K562 (cell line): ENCODE results near the gene MT4. TPM values are rescaled to one million over a fixed set of nuclear protein-coding genes. Genes with fewer than 3 reads are reported as not detected.
A peak's percentile ranks its signal among the peaks of the same experiment; 100 is the strongest.

Source experiments
- ATAC-seq: fragments of 200-7000 bp; cut with Tn5 transposase; 3 replicates; pipeline ENCODE4 v1.9.1; 2020; ENCODE audit warnings: moderate library complexity
- BruUV-seq: library from RNA; stranded (reverse); fragments of 400-500 nt; replicated peaks from 2 replicates; lab custom pipeline; 2021; lab: Mats Ljungman, UMichigan
- CTCF ChIA-PET: fragments of 300-600 bp; formaldehyde crosslinking; extraction: SDS; loops from one replicate; lab custom pipeline; 2021; ENCODE audit warnings: low intra/inter-chr PET ratio; lab: Yijun Ruan, JAX
- POLR2A ChIA-PET: fragments of 300-600, 350-650 bp; sonication (Branson Sonifier 250); formaldehyde crosslinking; extraction: SDS; loops from one replicate; lab custom pipeline; 2021; ENCODE audit warnings: antibody characterized with exemption, inconsistent platforms; lab: Yijun Ruan, JAX
- DNase-seq, 4 experiments: peaks; one replicate each; pipeline versions ENCODE4 v3.0.0 to v3.0.0-alpha.2; 2011 to 2018; ENCODE audit warnings: low spot score in 3 of 4, mixed read lengths in 3 of 4; ENCODE audit errors: extremely low read depth in 1 of 4
- FAIRE-seq: peaks from 2 replicates; lab custom pipeline; 2011; peaks lifted over from hg19 to GRCh38; lab: Jason Lieb, UNC
- H2AFZ ChIP-seq: 2 replicates; pipeline ENCODE4 v1.6.0; 2011; ENCODE audit warnings: low read depth, low read length, control low read depth, inconsistent platforms
- H3K27ac ChIP-seq: fragments of 200-600 bp; 3 replicates; pipeline ENCODE4 v1.8.0; 2011; ENCODE audit warnings: low read depth, mild to moderate bottlenecking, control low read depth, inconsistent platforms, low read length, moderate library complexity, mixed read lengths; ENCODE audit errors: extremely low read depth
- H3K27me3 ChIP-seq, 2 experiments: fragments of 300-600 bp in 1 of 2; 2 replicates in 1 of 2; 3 replicates in 1 of 2; pipeline versions ENCODE4 v1.6.0 to v1.8.0; 2011; ENCODE audit warnings: inconsistent platforms in 2 of 2, low read length in 2 of 2, mild to moderate bottlenecking in 1 of 2, mixed read lengths in 1 of 2, moderate library complexity in 1 of 2; ENCODE audit not compliant: control insufficient read depth in 2 of 2, insufficient read depth in 2 of 2
- H3K36me3 ChIP-seq: fragments of 300-600 bp; 3 replicates; pipeline ENCODE4 v1.8.0; 2011; ENCODE audit warnings: mild to moderate bottlenecking, low read length, inconsistent platforms; ENCODE audit not compliant: control insufficient read depth, insufficient read depth
- H3K4me1 ChIP-seq, 2 experiments: fragments of 200-600 bp in 1 of 2; replicated peaks in 1 of 2; 2 replicates in 1 of 2; 3 replicates in 1 of 2; pipeline versions ENCODE4 v1.5.1 to v1.8.0; 2011; ENCODE audit warnings: inconsistent platforms in 2 of 2, low read length in 2 of 2, mild to moderate bottlenecking in 1 of 2, mixed read lengths in 1 of 2, moderate library complexity in 1 of 2; ENCODE audit not compliant: control insufficient read depth in 2 of 2, insufficient read depth in 2 of 2
- H3K4me2 ChIP-seq: 2 replicates; pipeline ENCODE4 v1.6.1; 2011; ENCODE audit warnings: low read length, control low read depth, inconsistent platforms, mixed read lengths; ENCODE audit not compliant: insufficient read depth
- H3K4me3 ChIP-seq: fragments of 200-600 bp; sonication (generic), shearing (Covaris generic); 2 replicates; pipeline ENCODE4 v1.5.1; 2016; ENCODE audit warnings: control low read depth, inconsistent platforms
- H3K79me2 ChIP-seq: fragments of 200-600 bp; 3 replicates; pipeline ENCODE4 v1.8.0; 2011; ENCODE audit warnings: low read length, inconsistent platforms; ENCODE audit not compliant: control insufficient read depth, insufficient read depth
- H3K9ac ChIP-seq, 2 experiments: 2 replicates each; pipeline versions ENCODE4 v1.6.0 to v1.6.1; 2011; ENCODE audit warnings: low read depth in 2 of 2, low read length in 2 of 2, control low read depth in 1 of 2, inconsistent platforms in 1 of 2, mild to moderate bottlenecking in 1 of 2, mixed read lengths in 1 of 2; ENCODE audit not compliant: insufficient read depth in 1 of 2
- H3K9me1 ChIP-seq: one replicate; pipeline ENCODE4 v1.6.0; 2011; ENCODE audit warnings: inconsistent platforms, mild to moderate bottlenecking, low read length, moderate library complexity; ENCODE audit not compliant: control insufficient read depth, insufficient read depth
- H3K9me3 ChIP-seq: replicated peaks from 2 replicates; pipeline ENCODE4 v1.5.1; 2011; ENCODE audit warnings: low read depth, low read length, inconsistent platforms; ENCODE audit not compliant: control insufficient read depth, insufficient read depth
- H4K20me1 ChIP-seq: replicated peaks from 2 replicates; pipeline ENCODE4 v1.6.1; 2011; ENCODE audit warnings: low read length, inconsistent platforms, mixed read lengths; ENCODE audit not compliant: control insufficient read depth, insufficient read depth
- RBM25 ChIP-seq: fragments of 200-400 bp; formaldehyde crosslinking; IDR thresholded peaks from 2 replicates; pipeline ENCODE4 v1.6.1; 2018; ENCODE audit warnings: low read length, low read depth, moderate library complexity; ENCODE audit not compliant: severe bottlenecking
- ZFP36 ChIP-seq: fragments of 150-350 bp; IDR thresholded peaks from 2 replicates; pipeline ENCODE4 v1.6.1; 2018; ENCODE audit warnings: low read length, low read depth; ENCODE audit not compliant: partially characterized antibody
- WGBS: fragments of 100-300 bp; shearing (Covaris generic); methylation state at CpG from one replicate; pipeline ENCODE4 v1.1.6; 2016; ENCODE audit warnings: low coverage, mixed read lengths; ENCODE audit not compliant: insufficient coverage; ENCODE audit errors: missing lambda C conversion rate; 5-methylcytosine and 5-hydroxymethylcytosine counted together
- in situ Hi-C: fragments of 300-500 bp; cut with MboI; formaldehyde crosslinking; loops from 4 replicates; pipeline ENCODE4 v1.15.0; 2018; ENCODE audit warnings: inconsistent platforms, mixed read lengths
- intact Hi-C: fragments of 100-400 bp; cut with micrococcal nuclease; formaldehyde crosslinking; loops from 2 replicates; pipeline ENCODE4 v1.14.2; 2022
- polyA plus RNA-seq, 8 experiments: library from polyadenylated mRNA; depleted of rRNA in 4 of 8; stranded (reverse) in 5 of 8; unstranded in 3 of 8; fragments of >200 nt; fragmentation: Nextera tagmentation in 2 of 8; fragmentation: Illumina TruSeq in 1 of 8; extraction: Ambion mirVana in 2 of 8; extraction: Trizol in 1 of 8; gene quantifications; 2 replicates each; pipeline versions ENCODE4 v1.2.1 to v1.2.3, GENCODE V29; 2011 to 2014; ENCODE audit warnings: inconsistent platforms in 1 of 8, missing spikeins in 1 of 8
- total RNA-seq, 7 experiments: library from RNA; depleted of rRNA in 6 of 7; stranded (reverse); fragments of >200 nt in 6 of 7; fragmentation: Illumina TruSeq in 2 of 7; extraction: Trizol in 2 of 7; gene quantifications; 2 replicates each; pipeline versions ENCODE4 v1.2.1 to v1.2.3, GENCODE V29; 2011 to 2021; ENCODE audit warnings: low replicate concordance in 1 of 7
- TF ChIP-seq, protein P1 (sequence below): IDR thresholded peaks from 2 replicates; pipeline ENCODE4 v1.6.1; 2014; ENCODE audit warnings: antibody characterized with exemption

The MT4 gene
- total and polyA plus RNA-seq, 9 of the 15 experiments (the other 6 are each of a cell fraction or from before 2014, with no cell fraction given): not detected

DNA sequence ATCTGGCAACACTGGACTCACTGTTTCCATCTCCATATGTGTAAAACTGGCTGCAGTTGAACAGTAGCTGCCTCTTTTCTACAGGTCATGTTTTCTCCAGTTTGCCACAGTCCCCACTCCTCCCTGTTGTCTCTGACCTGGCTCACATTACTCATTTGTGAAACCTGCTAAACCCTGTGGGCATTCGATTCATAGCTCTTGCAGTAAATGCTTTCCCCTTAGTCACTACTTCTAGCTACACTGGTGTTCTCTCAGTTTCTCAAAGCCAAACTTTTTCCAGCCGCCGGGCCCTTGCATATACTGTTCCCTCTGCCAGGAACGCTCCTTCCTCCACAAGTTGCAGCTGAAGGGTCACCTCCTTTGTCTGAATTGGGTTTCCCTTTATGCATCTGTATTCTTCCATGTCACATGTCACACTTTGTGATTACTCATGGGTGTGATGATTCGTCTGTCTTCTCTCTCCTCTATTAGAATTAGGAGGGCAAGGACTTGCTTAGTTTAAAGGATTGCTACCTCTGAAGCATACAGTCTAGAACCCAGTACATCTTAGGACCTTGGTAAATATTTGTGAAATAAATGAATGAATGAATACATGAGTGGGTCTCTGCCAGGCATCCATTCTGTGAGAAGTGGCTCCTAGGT lies 15.0 kb upstream of the MT4 start:
- peaks cover 4% of the 10 kb centered on the region for H3K9me1 ChIP-seq
- WGBS: 3% methylated on average over 5 of the region's 5 CpGs
- in situ Hi-C loops (no loop called here), intact Hi-C loops (no loop called here)
- H3K4me1 ChIP-seq: peaks cover 0 to 14% of the 10 kb centered on the region in 2 experiments; a peak in 2 of 5 replicates
- H3K4me3 ChIP-seq: no peak overlapping the region
- H3K36me3 ChIP-seq: no peaks in the 10 kb centered on the region
- peaks cover 5% of the 10 kb centered on the region; the same call in 1 of the 2 replicates for H4K20me1 ChIP-seq
- TF ChIP-seq RBM25 (peak; percentile 35), ZFP36 (peak; percentile 38)
- TF ChIP-seq, protein P1, sequence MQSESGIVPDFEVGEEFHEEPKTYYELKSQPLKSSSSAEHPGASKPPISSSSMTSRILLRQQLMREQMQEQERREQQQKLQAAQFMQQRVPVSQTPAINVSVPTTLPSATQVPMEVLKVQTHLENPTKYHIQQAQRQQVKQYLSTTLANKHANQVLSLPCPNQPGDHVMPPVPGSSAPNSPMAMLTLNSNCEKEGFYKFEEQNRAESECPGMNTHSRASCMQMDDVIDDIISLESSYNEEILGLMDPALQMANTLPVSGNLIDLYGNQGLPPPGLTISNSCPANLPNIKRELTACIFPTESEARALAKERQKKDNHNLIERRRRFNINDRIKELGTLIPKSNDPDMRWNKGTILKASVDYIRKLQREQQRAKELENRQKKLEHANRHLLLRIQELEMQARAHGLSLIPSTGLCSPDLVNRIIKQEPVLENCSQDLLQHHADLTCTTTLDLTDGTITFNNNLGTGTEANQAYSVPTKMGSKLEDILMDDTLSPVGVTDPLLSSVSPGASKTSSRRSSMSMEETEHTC: no peak
- no peak for DNase-seq
- CTCF ChIA-PET: no interaction called here
- no peaks in the 10 kb centered on the region for H3K79me2 ChIP-seq
- H2AFZ ChIP-seq: no peak overlapping the region
- H3K4me2 ChIP-seq: no peak overlapping the region
- no peaks in the 10 kb centered on the region for H3K9me3 ChIP-seq
- no TSS peak for BruUV-seq
- POLR2A ChIA-PET: interaction anchor here (0.8 kb wide), 1 partner anchor 164 kb away, joined by 3 read pairs; no protein-coding TSS in a partner anchor
- peaks cover 36 to 55% of the 10 kb centered on the region in 2 experiments for H3K27me3 ChIP-seq
- ATAC-seq: no peak
- no peak overlapping the region for H3K27ac ChIP-seq
- H3K9ac ChIP-seq: no peak overlapping the region
- no peak for FAIRE-seq
